Kidney glomerular epithelial cell (primary cell): Measurements from ENCODE around the gene GMEB2.

Experiments
- DNase-seq: peaks from one replicate; lab custom pipeline; 2025; lab: John Stamatoyannopoulos, UW

The GMEB2 gene

GRCh38 chr20:63544958-63545516 is 81.9 kb downstream of the GMEB2 start:
- peak; percentile 25 for DNase-seq

GRCh38 chr20:63544241-63544957 is 82.5 kb downstream of the GMEB2 start:
- DNase-seq = no peak

DNA sequence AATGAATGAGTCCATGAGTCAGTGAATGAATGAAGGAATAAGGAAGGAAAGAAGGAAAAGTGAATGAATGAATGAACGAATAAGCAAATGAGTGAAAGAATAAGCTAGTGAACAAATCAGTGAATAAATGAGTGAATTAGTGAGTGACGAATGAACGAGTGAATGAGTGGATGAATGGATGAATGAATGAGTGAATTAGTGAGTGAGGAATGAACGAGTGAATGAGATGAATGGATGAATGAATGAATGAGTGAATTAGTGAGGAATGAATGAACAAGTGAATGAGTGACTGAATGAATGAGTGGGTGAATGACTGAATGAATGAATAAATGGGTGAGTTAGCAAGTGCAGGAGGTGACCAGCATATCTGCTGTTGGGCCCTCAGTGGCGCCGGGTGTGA is 83.2 kb downstream of the GMEB2 start:
- DNase-seq = no peak

DNA sequence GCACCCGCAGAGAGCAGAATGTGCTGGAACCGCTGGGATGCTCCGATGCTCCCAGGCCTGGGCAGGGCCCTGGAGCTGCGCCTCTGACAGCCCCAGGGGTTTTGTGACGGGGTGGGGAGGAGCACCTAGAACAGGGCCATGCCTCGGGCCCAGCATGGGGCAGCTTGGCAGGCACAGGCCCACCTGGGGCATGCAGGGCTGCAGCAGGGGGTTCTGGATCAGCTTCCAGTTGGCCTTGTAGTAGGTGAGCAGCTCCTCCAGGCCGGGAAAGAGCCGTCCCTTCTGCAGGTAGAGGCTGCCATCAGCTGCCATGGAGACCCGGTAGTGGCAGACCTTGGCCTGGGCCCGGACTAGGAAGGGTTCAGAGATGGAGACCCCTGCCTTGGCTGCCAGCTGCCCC is 83.8 kb downstream of the GMEB2 start:
- DNase-seq = no peak

DNA sequence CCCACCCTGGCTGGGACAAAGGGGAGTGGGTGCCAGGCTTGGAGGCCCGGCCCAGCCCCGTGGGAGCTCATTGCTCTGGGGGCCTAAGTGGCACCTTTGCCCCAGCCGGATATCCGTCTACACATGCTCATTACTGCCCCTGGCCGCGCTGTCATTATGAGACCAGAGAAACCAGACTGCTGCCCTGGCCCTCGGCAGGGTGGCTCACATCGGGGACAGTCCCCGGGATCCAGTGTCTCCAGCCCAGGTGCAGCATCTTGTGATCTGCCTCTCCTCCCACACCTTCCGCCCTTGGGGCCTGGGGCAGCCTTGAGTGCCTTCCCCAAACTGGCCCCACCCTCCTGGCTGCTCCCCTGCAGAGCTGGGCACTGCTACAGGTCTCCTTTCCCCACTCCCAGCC is 84.2 kb downstream of the GMEB2 start:
- DNase-seq = no peak

DNA sequence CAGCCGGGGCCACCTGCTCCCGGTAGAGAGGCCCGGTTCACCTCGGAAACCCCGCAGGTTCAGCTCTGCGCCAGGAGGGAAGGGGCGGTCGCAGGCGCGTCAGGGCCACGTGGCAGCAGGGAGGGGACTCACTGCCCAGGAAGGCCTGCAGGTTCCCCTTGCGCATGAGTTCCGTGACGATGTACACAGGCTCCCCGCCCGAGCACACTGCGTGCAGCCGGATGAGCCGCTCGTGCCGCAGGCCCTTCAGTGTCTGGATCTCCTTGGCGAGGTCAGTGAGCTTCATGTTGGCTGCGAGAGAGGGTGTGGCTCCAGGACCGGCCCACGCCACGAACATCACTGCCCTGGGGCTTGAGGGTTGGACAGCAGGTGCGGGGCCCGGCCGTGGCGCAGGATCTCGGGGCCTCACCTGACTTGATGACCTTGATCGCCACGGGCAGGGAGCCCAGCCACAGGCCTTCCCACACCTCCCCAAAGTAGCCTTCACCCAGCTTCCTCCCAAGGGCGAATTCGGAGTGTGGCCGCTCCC is 84.8 kb downstream of the GMEB2 start:
- no peak for DNase-seq

DNA sequence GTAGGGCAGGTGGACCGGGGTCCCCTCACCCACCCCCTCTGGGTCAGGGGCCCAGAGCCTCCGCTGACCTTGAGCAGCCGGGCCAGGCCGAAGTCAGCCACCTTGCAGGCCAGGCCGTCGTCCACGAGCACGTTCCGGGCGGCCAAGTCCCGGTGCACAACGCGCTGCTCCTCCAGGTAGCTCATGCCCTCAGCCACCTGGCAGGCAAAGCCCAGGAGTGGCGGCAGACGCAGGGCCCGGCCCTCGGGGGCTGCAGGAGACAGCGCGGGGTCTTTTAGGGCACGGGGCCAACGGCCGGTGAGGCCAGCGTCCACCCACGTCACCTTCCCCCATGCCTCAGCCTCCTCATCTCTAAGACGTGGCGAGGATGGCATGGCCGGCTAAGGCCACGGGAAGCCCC is 85.5 kb downstream of the GMEB2 start:
- no peak for DNase-seq

DNA sequence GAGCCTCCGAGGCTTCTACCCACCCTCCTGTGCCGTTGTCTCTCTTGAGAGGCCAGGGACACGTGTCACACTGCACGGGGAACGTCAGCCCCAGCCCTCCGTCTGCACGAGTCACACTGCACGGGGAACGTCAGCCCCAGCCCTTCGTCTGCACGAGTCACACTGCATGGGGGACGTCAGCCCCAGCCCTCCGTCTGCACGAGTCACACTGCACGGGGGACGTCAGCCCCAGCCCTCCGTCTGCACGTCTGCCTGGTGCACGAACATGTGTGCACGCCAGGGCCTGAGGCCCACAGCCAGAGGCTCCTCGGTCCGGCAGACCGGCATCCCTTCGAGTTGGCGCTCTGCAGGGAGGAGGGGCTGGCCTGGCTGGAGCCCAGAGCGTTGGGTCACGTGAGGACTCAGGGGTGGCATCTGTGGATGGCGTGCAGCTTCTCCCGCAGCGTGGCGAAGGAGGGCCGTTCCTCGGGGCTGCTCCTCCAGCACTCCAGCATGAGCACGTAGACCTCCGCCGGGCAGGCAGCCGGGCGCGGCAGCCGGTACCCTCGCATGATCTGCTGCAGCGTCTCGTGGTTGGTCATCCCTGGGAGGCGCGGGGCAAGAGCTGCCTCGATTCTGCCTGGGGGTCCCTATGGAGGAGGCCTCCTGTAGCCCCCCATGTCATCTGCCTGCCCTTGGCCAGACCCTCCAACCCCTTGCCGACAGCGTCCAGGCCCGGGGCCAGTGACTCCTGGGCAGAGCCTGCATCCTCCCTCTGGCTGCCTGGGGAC is 86.3 kb downstream of the GMEB2 start:
- DNase-seq = no peak

- no peak for DNase-seq
Measured at GRCh38 chr20:63539441-63540370, 87.2 kb downstream of the GMEB2 start.

- no peak for DNase-seq
Measured at GRCh38 chr20:63539092-63539430, 87.8 kb downstream of the GMEB2 start.

DNA sequence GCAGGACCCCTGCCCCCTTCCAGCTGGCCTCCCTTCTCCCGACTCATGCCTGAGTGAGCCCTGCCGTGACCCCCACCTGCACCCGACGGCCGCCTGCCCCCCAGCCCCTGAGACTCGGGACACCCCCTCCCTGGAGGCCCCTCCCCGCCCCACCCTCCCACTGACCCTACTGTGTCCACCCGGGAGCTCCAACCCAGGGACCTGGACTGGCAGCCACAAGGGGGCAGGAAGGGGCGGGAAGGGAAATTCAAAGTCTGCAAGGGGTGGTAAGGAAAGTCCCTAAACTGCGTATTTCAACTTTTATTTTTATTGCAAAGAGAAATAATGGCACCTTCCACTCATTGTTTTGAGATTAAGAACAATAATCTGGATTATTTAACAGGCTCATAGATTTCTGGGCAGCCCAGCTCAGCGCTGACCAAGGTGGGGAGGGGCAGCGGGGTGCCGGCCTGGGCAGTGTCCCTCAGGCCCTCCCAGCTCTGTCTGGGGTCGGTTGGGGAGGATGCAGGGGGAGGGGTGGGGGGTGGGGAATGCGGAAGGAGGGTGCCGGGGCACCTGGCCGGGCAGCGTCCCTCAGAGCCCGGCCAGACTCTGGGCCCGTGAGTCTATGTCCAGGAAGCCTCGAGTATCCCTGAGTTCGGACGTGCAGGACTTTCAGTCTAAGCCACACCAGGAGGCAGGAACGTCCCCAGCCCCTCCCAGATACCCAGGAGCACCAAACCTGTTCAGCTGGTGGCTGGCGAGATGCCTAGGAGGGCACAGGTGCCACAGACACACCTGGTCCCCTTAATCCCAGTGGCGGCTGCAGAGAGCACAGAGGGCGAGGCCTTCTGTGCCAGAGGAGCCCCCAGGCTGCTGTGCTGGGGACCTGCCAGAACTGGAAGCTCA is 88.5 kb downstream of the GMEB2 start:
- no peak for DNase-seq
